ENCODE data around the gene PIK3CD.
"Not testable (repeated sequence)": the region's sequence is repeated elsewhere in the genome, so short reads cannot be mapped to it uniquely, and the experiment has no call there.

PIK3CD gene

GRCh38 chr1:9657521-9658032, 6.0 kb downstream of the PIK3CD start:
- Mint-ChIP-seq H3K36me3 (peaks cover 5% of the 10 kb centered on the region), H3K27ac (peak overlapping the region; percentile 99), H3K4me1 (ENCODE audit: low read depth) (peaks cover 74% of the 10 kb centered on the region), H3K9me3 (ENCODE audit: low read depth) (no peaks in the 10 kb centered on the region), H3K27me3 (no peaks in the 10 kb centered on the region), H3K4me3 (peak overlapping the region; percentile 83)

- Mint-ChIP-seq H3K36me3 (peaks cover 5% of the 10 kb centered on the region), H3K4me1 (ENCODE audit: low read depth) (peaks cover 80% of the 10 kb centered on the region), H3K9me3 (ENCODE audit: low read depth) (no peaks in the 10 kb centered on the region), H3K27ac (peak overlapping the region; percentile 99), H3K4me3 (peak overlapping the region; percentile 83), H3K27me3 (no peaks in the 10 kb centered on the region)
These were observed 6.7 kb downstream of the PIK3CD start for GRCh38 chr1:9658199-9658598.

GRCh38 chr1:9659328-9659727, 7.8 kb downstream of the PIK3CD start:
- Mint-ChIP-seq H3K4me3 (peak overlapping the region; percentile 62), H3K9me3 (ENCODE audit: low read depth) (no peaks in the 10 kb centered on the region), H3K27ac (peak overlapping the region; percentile 94), H3K4me1 (ENCODE audit: low read depth) (peaks cover 74% of the 10 kb centered on the region), H3K36me3 (peaks cover 5% of the 10 kb centered on the region), H3K27me3 (no peaks in the 10 kb centered on the region)

- no peak overlapping the region for H3K4me3 Mint-ChIP-seq
- H3K4me1 Mint-ChIP-seq (ENCODE audit: low read depth), result peaks cover 66% of the 10 kb centered on the region
- H3K27me3 Mint-ChIP-seq, result no peaks in the 10 kb centered on the region
- peak overlapping the region; percentile 85 for H3K27ac Mint-ChIP-seq
- no peaks in the 10 kb centered on the region for H3K9me3 Mint-ChIP-seq (ENCODE audit: low read depth)
- H3K36me3 Mint-ChIP-seq, result peaks cover 4% of the 10 kb centered on the region
These were observed 11.7 kb downstream of the PIK3CD start for GRCh38 chr1:9663257-9663656.

- Mint-ChIP-seq H3K9me3 (ENCODE audit: low read depth) (no peaks in the 10 kb centered on the region), H3K36me3 (peaks cover 3% of the 10 kb centered on the region), H3K27ac (peak overlapping the region; percentile 90), H3K4me3 (peak overlapping the region; percentile 21), H3K27me3 (no peaks in the 10 kb centered on the region), H3K4me1 (ENCODE audit: low read depth) (peaks cover 67% of the 10 kb centered on the region)
These were observed 13.7 kb downstream of the PIK3CD start for GRCh38 chr1:9665193-9665592.

GRCh38 chr1:9668080-9668479, 16.5 kb downstream of the PIK3CD start:
- peaks cover 70% of the 10 kb centered on the region for H3K4me1 Mint-ChIP-seq (ENCODE audit: low read depth)
- no peaks in the 10 kb centered on the region for H3K27me3 Mint-ChIP-seq
- peak overlapping the region; percentile 86 for H3K27ac Mint-ChIP-seq
- peaks cover 12% of the 10 kb centered on the region for H3K36me3 Mint-ChIP-seq
- H3K9me3 Mint-ChIP-seq (ENCODE audit: low read depth), result no peaks in the 10 kb centered on the region
- peak overlapping the region; percentile 23 for H3K4me3 Mint-ChIP-seq

- H3K27me3 Mint-ChIP-seq, result no peaks in the 10 kb centered on the region
- H3K9me3 Mint-ChIP-seq (ENCODE audit: low read depth), result no peaks in the 10 kb centered on the region
- H3K4me1 Mint-ChIP-seq (ENCODE audit: low read depth), result peaks cover 76% of the 10 kb centered on the region
- peak overlapping the region; percentile 96 for H3K27ac Mint-ChIP-seq
- peaks cover 10% of the 10 kb centered on the region for H3K36me3 Mint-ChIP-seq
- peak overlapping the region; percentile 78 for H3K4me3 Mint-ChIP-seq
These were observed 18.6 kb downstream of the PIK3CD start for GRCh38 chr1:9670085-9670484.

- H3K4me3 Mint-ChIP-seq, result peak overlapping the region; percentile 70
- H3K27ac Mint-ChIP-seq, result peak overlapping the region; percentile 96
- no peaks in the 10 kb centered on the region for H3K9me3 Mint-ChIP-seq (ENCODE audit: low read depth)
- peaks cover 75% of the 10 kb centered on the region for H3K4me1 Mint-ChIP-seq (ENCODE audit: low read depth)
- no peaks in the 10 kb centered on the region for H3K27me3 Mint-ChIP-seq
- H3K36me3 Mint-ChIP-seq, result peaks cover 10% of the 10 kb centered on the region
These were observed 20.0 kb downstream of the PIK3CD start for GRCh38 chr1:9671377-9672140.

- H3K27me3 Mint-ChIP-seq, result no peaks in the 10 kb centered on the region
- H3K9me3 Mint-ChIP-seq (ENCODE audit: low read depth), result no peaks in the 10 kb centered on the region
- H3K4me3 Mint-ChIP-seq, result no peak overlapping the region
- peak overlapping the region; percentile 90 for H3K27ac Mint-ChIP-seq
- peaks cover 12% of the 10 kb centered on the region for H3K36me3 Mint-ChIP-seq
- peaks cover 77% of the 10 kb centered on the region for H3K4me1 Mint-ChIP-seq (ENCODE audit: low read depth)
These were observed 20.9 kb downstream of the PIK3CD start for GRCh38 chr1:9672444-9672843.

GRCh38 chr1:9675393-9675792, 23.9 kb downstream of the PIK3CD start:
- Mint-ChIP-seq H3K4me1 (ENCODE audit: low read depth) (peaks cover 71% of the 10 kb centered on the region), H3K27me3 (no peaks in the 10 kb centered on the region), H3K27ac (peak overlapping the region; percentile 86), H3K9me3 (ENCODE audit: low read depth) (no peaks in the 10 kb centered on the region), H3K36me3 (peaks cover 17% of the 10 kb centered on the region), H3K4me3 (no peak overlapping the region)

- H3K9me3 Mint-ChIP-seq (ENCODE audit: low read depth); H3K4me3 Mint-ChIP-seq; H3K27me3 Mint-ChIP-seq: not testable (repeated sequence)
- Mint-ChIP-seq H3K27ac (peak overlapping the region; percentile 94), H3K36me3 (peaks cover 16% of the 10 kb centered on the region), H3K4me1 (ENCODE audit: low read depth) (peaks cover 72% of the 10 kb centered on the region)
These were observed 24.6 kb downstream of the PIK3CD start for GRCh38 chr1:9676128-9676527.

GRCh38 chr1:9676815-9677393, 25.4 kb downstream of the PIK3CD start:
- H3K36me3 Mint-ChIP-seq, result peaks cover 11% of the 10 kb centered on the region
- no peaks in the 10 kb centered on the region for H3K9me3 Mint-ChIP-seq (ENCODE audit: low read depth)
- H3K27me3 Mint-ChIP-seq, result no peaks in the 10 kb centered on the region
- no peak overlapping the region for H3K4me3 Mint-ChIP-seq
- H3K27ac Mint-ChIP-seq, result peak overlapping the region; percentile 94
- H3K4me1 Mint-ChIP-seq (ENCODE audit: low read depth), result peaks cover 73% of the 10 kb centered on the region

- Mint-ChIP-seq H3K27ac (peak overlapping the region; percentile 86), H3K27me3 (no peaks in the 10 kb centered on the region), H3K4me3 (no peak overlapping the region), H3K4me1 (ENCODE audit: low read depth) (peaks cover 67% of the 10 kb centered on the region), H3K36me3 (peaks cover 16% of the 10 kb centered on the region), H3K9me3 (ENCODE audit: low read depth) (no peaks in the 10 kb centered on the region)
These were observed 28.6 kb downstream of the PIK3CD start for GRCh38 chr1:9680091-9680490.

- no peak overlapping the region for H3K4me3 Mint-ChIP-seq
- H3K9me3 Mint-ChIP-seq (ENCODE audit: low read depth), result no peaks in the 10 kb centered on the region
- H3K4me1 Mint-ChIP-seq (ENCODE audit: low read depth), result peaks cover 71% of the 10 kb centered on the region
- H3K27me3 Mint-ChIP-seq, result no peaks in the 10 kb centered on the region
- peak overlapping the region; percentile 86 for H3K27ac Mint-ChIP-seq
- peaks cover 16% of the 10 kb centered on the region for H3K36me3 Mint-ChIP-seq
These were observed 29.3 kb downstream of the PIK3CD start for GRCh38 chr1:9680828-9681227.

- Mint-ChIP-seq H3K9me3 (ENCODE audit: low read depth) (no peaks in the 10 kb centered on the region), H3K4me1 (ENCODE audit: low read depth) (peaks cover 67% of the 10 kb centered on the region), H3K4me3 (peak overlapping the region; percentile 41), H3K36me3 (peaks cover 7% of the 10 kb centered on the region), H3K27ac (peak overlapping the region; percentile 82), H3K27me3 (no peaks in the 10 kb centered on the region)
These were observed 33.3 kb downstream of the PIK3CD start for GRCh38 chr1:9684801-9685200.

Measured in activated naive CD8-positive, alpha-beta T cell (primary cell).